ENCODE measurements around the gene NUCB2.

NUCB2 gene

GRCh38 chr11:17258670-17259069 lies 17.9 kb upstream of the NUCB2 start:
- TF ChIP-seq REST (IDR thresholded peaks at IDR 0.05; ENCODE audit: insufficient replicate concordance, low read depth) = no peak
- no peak for TF ChIP-seq POLR2AphosphoS5 (IDR thresholded peaks at IDR 0.05; ENCODE audit: low read depth)
- no peak for TF ChIP-seq CTCF (IDR thresholded peaks at IDR 0.05; ENCODE audit: insufficient read depth, low read length)
- TF ChIP-seq GABPA (IDR thresholded peaks at IDR 0.05; ENCODE audit: low read depth) = no peak
- no peak for TF ChIP-seq SPI1 (IDR thresholded peaks at IDR 0.05; ENCODE audit: borderline replicate concordance, low read depth)
- H3K27me3 ChIP-seq (ENCODE audit: insufficient read depth, poor library complexity, severe bottlenecking) = no peaks in the 10 kb centered on the region
- H3K27ac ChIP-seq (replicated peaks) = no peak overlapping the region
- no peak for DNase-seq (ENCODE audit: low read depth in 1 of 2, low spot score in 1 of 2)
- no peak overlapping the region for H3K4me3 ChIP-seq (replicated peaks; ENCODE audit: insufficient read depth, low read length)

GRCh38 chr11:17259519-17259918 lies 17.0 kb upstream of the NUCB2 start:
- TF ChIP-seq SPI1 (IDR thresholded peaks at IDR 0.05; ENCODE audit: borderline replicate concordance, low read depth) = no peak
- no peak for TF ChIP-seq GABPA (IDR thresholded peaks at IDR 0.05; ENCODE audit: low read depth)
- TF ChIP-seq REST (IDR thresholded peaks at IDR 0.05; ENCODE audit: insufficient replicate concordance, low read depth) = no peak
- no peak for TF ChIP-seq POLR2AphosphoS5 (IDR thresholded peaks at IDR 0.05; ENCODE audit: low read depth)
- no peak for TF ChIP-seq CTCF (IDR thresholded peaks at IDR 0.05; ENCODE audit: insufficient read depth, low read length)
- no peak for DNase-seq (ENCODE audit: low read depth in 1 of 2, low spot score in 1 of 2)
- H3K4me3 ChIP-seq (replicated peaks; ENCODE audit: insufficient read depth, low read length) = no peak overlapping the region
- no peaks in the 10 kb centered on the region for H3K27me3 ChIP-seq (ENCODE audit: insufficient read depth, poor library complexity, severe bottlenecking)
- no peak overlapping the region for H3K27ac ChIP-seq (replicated peaks)

- H3K4me3 ChIP-seq (replicated peaks; ENCODE audit: insufficient read depth, low read length) = no peak overlapping the region
- no peak for TF ChIP-seq POLR2AphosphoS5 (IDR thresholded peaks at IDR 0.05; ENCODE audit: low read depth)
- TF ChIP-seq SPI1 (IDR thresholded peaks at IDR 0.05; ENCODE audit: borderline replicate concordance, low read depth) = no peak
- no peak for TF ChIP-seq CTCF (IDR thresholded peaks at IDR 0.05; ENCODE audit: insufficient read depth, low read length)
- TF ChIP-seq REST (IDR thresholded peaks at IDR 0.05; ENCODE audit: insufficient replicate concordance, low read depth) = no peak
- no peak for TF ChIP-seq GABPA (IDR thresholded peaks at IDR 0.05; ENCODE audit: low read depth)
- no peaks in the 10 kb centered on the region for H3K27me3 ChIP-seq (ENCODE audit: insufficient read depth, poor library complexity, severe bottlenecking)
- DNase-seq (ENCODE audit: low read depth in 1 of 2, low spot score in 1 of 2) = no peak
- no peak overlapping the region for H3K27ac ChIP-seq (replicated peaks)
Measured at GRCh38 chr11:17260020-17260419, 16.5 kb upstream of the NUCB2 start.
